Measurements from ENCODE around the gene CARS1.

The CARS1 gene

DNA sequence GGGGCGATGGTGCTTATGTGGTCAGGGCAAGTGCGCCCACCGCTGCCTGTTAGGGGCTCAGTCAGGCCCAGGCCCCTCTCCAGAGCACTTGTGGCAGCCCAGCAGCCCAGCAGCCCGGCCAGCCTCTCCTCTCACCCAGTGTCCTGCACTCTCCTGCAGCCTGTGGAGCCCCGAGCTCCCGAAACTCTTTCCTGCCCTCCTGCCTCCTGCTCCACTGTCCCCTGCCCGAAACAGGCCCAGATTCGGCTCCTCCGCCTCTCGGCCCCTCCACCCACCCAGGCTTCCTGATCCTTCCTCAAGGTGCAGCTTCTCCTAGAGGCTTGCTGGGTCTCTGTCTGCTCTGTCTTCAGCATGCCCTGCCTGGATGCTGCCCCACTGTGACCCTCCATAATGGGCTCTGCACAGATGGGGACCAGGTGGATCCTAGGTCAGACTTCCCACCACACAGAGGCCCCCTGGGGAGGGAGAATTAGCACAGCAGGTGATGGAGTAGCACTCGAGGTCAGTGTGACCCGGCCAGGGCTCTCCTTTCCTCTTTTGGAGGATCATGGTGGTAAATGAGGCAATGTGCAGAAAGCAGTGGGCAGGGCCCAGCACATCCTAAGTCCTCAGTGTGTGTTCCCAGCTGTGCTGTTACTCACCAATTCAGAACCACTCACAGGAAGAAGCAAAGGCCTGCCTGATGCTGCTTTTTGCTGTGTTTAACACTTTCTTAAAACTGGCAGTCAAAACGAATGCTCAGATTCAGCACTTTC lies 46.5 kb downstream of the CARS1 start:
- H3K4me3 ChIP-seq (ENCODE audit: low read length) = no peak overlapping the region
- no peaks in the 10 kb centered on the region for H3K9me3 ChIP-seq (replicated peaks; ENCODE audit: low read length)
- H3K36me3 ChIP-seq (ENCODE audit: insufficient read depth, low read length) = peaks cover 78% of the 10 kb centered on the region
- H3K27me3 ChIP-seq (ENCODE audit: control insufficient read depth, insufficient read depth, low read length) = no peaks in the 10 kb centered on the region
- peaks cover 23% of the 10 kb centered on the region for H3K4me1 ChIP-seq (ENCODE audit: control insufficient read depth, insufficient read depth, low read length)
- no peak overlapping the region for H3K4me2 ChIP-seq (ENCODE audit: low read length)
- no peak overlapping the region for H3K9ac ChIP-seq (ENCODE audit: low read depth, low read length)

DNA sequence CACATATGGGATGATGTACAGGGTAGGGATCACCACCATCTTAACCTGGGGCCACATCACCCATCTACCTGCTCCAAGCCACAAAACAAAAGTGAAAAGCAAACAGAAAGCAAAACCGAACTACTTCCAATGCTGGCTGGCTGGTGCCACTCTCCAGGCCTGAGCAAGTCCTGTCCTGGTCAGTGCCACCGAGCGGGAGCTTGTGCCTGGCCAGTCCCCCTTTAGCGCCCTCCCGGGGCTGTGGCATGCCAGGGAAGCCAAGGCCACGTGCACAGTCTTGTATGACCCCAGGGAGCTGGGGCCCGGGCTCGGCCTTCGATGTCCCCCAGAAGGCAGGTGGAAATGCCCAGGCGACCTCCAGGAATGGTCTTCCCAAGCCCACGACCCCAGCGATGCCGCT lies 47.2 kb downstream of the CARS1 start:
- Histone ChIP-seq H3K4me1 (ENCODE audit: control insufficient read depth, insufficient read depth, low read length) (peaks cover 21% of the 10 kb centered on the region), H3K27me3 (ENCODE audit: control insufficient read depth, insufficient read depth, low read length) (no peaks in the 10 kb centered on the region), H3K9ac (ENCODE audit: low read depth, low read length) (no peak overlapping the region), H3K9me3 (replicated peaks; ENCODE audit: low read length) (no peaks in the 10 kb centered on the region), H3K4me3 (ENCODE audit: low read length) (no peak overlapping the region), H3K36me3 (ENCODE audit: insufficient read depth, low read length) (peaks cover 74% of the 10 kb centered on the region), H3K4me2 (ENCODE audit: low read length) (no peak overlapping the region)

- Histone ChIP-seq H3K4me3 (ENCODE audit: low read length) (no peak overlapping the region), H3K36me3 (ENCODE audit: insufficient read depth, low read length) (peaks cover 71% of the 10 kb centered on the region), H3K4me2 (ENCODE audit: low read length) (no peak overlapping the region), H3K9me3 (replicated peaks; ENCODE audit: low read length) (no peaks in the 10 kb centered on the region), H3K9ac (ENCODE audit: low read depth, low read length) (no peak overlapping the region), H3K27me3 (ENCODE audit: control insufficient read depth, insufficient read depth, low read length) (no peaks in the 10 kb centered on the region), H3K4me1 (ENCODE audit: control insufficient read depth, insufficient read depth, low read length) (peaks cover 16% of the 10 kb centered on the region)
These were observed 47.7 kb downstream of the CARS1 start for GRCh38 chr11:3009481-3009880.

- H3K4me1 ChIP-seq (ENCODE audit: control insufficient read depth, insufficient read depth, low read length) = peaks cover 10% of the 10 kb centered on the region
- H3K36me3 ChIP-seq (ENCODE audit: insufficient read depth, low read length) = peaks cover 72% of the 10 kb centered on the region
- no peak overlapping the region for H3K9ac ChIP-seq (ENCODE audit: low read depth, low read length)
- H3K9me3 ChIP-seq (replicated peaks; ENCODE audit: low read length) = no peaks in the 10 kb centered on the region
- H3K27me3 ChIP-seq (ENCODE audit: control insufficient read depth, insufficient read depth, low read length) = no peaks in the 10 kb centered on the region
- no peak overlapping the region for H3K4me3 ChIP-seq (ENCODE audit: low read length)
- no peak overlapping the region for H3K4me2 ChIP-seq (ENCODE audit: low read length)
These were observed 48.4 kb downstream of the CARS1 start for GRCh38 chr11:3008746-3009336.

DNA sequence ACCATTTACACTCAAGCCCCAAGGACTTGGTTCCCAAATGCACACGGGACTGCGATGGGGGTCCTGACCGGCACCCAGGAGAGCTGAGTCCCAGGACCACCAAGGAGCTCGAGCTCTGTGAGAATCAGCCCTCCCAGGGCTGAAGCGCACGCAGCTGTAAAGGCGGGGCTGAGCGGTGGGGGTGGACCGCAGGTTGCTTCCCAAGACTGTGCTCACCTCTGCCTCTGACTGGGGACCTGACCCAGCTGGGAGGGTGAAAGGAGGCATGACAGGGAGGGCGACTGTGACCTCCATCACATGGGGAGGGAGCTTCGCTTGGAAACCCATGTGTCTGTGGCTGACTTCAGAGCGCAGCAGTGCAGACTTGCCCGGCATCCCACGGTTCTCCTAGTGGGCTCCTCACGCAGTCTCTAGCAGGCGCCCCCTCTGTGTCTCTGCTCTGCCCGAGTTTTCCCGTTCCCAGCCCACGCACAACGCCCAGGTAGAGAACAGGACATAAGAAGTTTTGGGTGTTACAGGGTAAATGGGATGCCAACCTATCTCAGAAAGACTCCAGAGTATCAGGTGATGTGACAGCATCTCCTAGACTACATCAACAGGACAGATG lies 49.7 kb downstream of the CARS1 start:
- no peak overlapping the region for H3K4me3 ChIP-seq (ENCODE audit: low read length)
- no peak overlapping the region for H3K4me2 ChIP-seq (ENCODE audit: low read length)
- no peak overlapping the region for H3K9ac ChIP-seq (ENCODE audit: low read depth, low read length)
- no peaks in the 10 kb centered on the region for H3K9me3 ChIP-seq (replicated peaks; ENCODE audit: low read length)
- peaks cover 82% of the 10 kb centered on the region for H3K36me3 ChIP-seq (ENCODE audit: insufficient read depth, low read length)
- H3K27me3 ChIP-seq (ENCODE audit: control insufficient read depth, insufficient read depth, low read length) = no peaks in the 10 kb centered on the region
- no peaks in the 10 kb centered on the region for H3K4me1 ChIP-seq (ENCODE audit: control insufficient read depth, insufficient read depth, low read length)

DNA sequence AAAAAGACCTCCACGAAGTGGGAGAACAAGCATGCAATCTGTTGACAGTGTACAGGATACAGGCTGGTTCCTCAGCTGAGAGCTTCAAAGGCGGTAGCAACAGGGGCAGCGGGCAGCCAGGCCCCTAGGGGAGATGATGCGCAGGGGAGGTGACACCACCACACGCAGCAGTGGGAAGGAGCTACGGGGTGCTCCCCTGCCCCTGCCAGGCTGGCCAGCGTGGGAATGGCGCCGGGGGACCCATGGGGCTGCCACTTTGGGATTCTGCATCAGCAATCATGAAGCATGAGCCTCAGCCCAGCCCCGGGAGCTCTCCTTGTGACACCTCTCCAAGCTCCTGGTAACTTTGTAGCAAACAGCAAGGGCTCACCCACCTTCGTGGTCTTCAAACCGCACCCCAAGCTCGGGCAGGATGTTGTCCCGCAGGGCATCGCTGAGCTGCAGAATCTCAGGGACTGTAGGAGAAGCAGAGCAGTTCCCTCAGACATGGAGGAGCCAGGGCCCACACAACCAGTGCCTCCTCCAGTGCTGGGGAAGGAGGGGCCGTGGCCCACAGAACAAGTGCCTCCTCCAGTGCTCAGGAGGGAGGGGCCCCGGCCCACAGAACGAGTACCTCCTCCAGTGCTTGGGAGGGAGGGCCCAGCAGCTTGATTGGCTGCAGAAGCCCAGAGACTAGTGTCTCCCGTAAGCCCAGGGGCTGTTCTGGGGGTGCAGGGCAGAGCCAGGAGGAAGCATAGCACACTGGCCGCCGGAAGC lies 50.5 kb downstream of the CARS1 start:
- Histone ChIP-seq H3K36me3 (ENCODE audit: insufficient read depth, low read length) (peaks cover 82% of the 10 kb centered on the region), H3K4me2 (ENCODE audit: low read length) (no peak overlapping the region), H3K4me3 (ENCODE audit: low read length) (no peak overlapping the region), H3K9me3 (replicated peaks; ENCODE audit: low read length) (no peaks in the 10 kb centered on the region), H3K4me1 (ENCODE audit: control insufficient read depth, insufficient read depth, low read length) (peaks cover 1% of the 10 kb centered on the region), H3K9ac (ENCODE audit: low read depth, low read length) (no peak overlapping the region), H3K27me3 (ENCODE audit: control insufficient read depth, insufficient read depth, low read length) (no peaks in the 10 kb centered on the region)

GRCh38 chr11:3004481-3004880 lies 52.7 kb downstream of the CARS1 start:
- H3K9me3 ChIP-seq (replicated peaks; ENCODE audit: low read length) = no peaks in the 10 kb centered on the region
- H3K4me1 ChIP-seq (ENCODE audit: control insufficient read depth, insufficient read depth, low read length) = peaks cover 19% of the 10 kb centered on the region
- H3K36me3 ChIP-seq (ENCODE audit: insufficient read depth, low read length) = peaks cover 84% of the 10 kb centered on the region
- no peak overlapping the region for H3K9ac ChIP-seq (ENCODE audit: low read depth, low read length)
- no peaks in the 10 kb centered on the region for H3K27me3 ChIP-seq (ENCODE audit: control insufficient read depth, insufficient read depth, low read length)
- no peak overlapping the region for H3K4me2 ChIP-seq (ENCODE audit: low read length)
- no peak overlapping the region for H3K4me3 ChIP-seq (ENCODE audit: low read length)

- Histone ChIP-seq H3K4me3 (ENCODE audit: low read length) (no peak overlapping the region), H3K4me1 (ENCODE audit: control insufficient read depth, insufficient read depth, low read length) (peaks cover 19% of the 10 kb centered on the region), H3K4me2 (ENCODE audit: low read length) (no peak overlapping the region), H3K9me3 (replicated peaks; ENCODE audit: low read length) (no peaks in the 10 kb centered on the region), H3K36me3 (ENCODE audit: insufficient read depth, low read length) (peaks cover 79% of the 10 kb centered on the region), H3K9ac (ENCODE audit: low read depth, low read length) (no peak overlapping the region), H3K27me3 (ENCODE audit: control insufficient read depth, insufficient read depth, low read length) (no peaks in the 10 kb centered on the region)
These were observed 53.6 kb downstream of the CARS1 start for GRCh38 chr11:3003396-3004231.

DNA sequence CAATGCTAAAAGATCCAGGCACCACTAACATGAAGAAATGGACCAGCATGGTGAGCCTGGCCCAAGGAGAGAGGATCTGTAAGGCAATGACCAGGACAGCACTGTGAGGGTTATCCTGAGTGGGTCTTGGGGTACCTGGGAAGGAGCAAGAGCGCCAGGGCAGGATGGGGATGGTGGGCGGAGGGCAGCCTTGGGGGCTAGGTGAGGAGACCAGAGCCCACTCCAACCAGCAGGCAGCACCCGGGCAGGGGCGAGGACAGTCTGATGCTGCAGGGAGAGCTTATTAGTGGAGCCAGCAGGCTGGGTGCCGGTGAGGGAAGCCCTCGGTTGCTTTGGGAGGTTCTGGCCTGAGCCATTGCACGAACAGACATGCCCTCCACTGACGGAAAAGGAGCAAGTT lies 54.4 kb downstream of the CARS1 start:
- Histone ChIP-seq H3K4me3 (ENCODE audit: low read length) (no peak overlapping the region), H3K4me1 (ENCODE audit: control insufficient read depth, insufficient read depth, low read length) (peaks cover 19% of the 10 kb centered on the region), H3K9me3 (replicated peaks; ENCODE audit: low read length) (no peaks in the 10 kb centered on the region), H3K4me2 (ENCODE audit: low read length) (no peak overlapping the region), H3K36me3 (ENCODE audit: insufficient read depth, low read length) (peaks cover 75% of the 10 kb centered on the region), H3K9ac (ENCODE audit: low read depth, low read length) (no peak overlapping the region), H3K27me3 (ENCODE audit: control insufficient read depth, insufficient read depth, low read length) (no peaks in the 10 kb centered on the region)

DNA sequence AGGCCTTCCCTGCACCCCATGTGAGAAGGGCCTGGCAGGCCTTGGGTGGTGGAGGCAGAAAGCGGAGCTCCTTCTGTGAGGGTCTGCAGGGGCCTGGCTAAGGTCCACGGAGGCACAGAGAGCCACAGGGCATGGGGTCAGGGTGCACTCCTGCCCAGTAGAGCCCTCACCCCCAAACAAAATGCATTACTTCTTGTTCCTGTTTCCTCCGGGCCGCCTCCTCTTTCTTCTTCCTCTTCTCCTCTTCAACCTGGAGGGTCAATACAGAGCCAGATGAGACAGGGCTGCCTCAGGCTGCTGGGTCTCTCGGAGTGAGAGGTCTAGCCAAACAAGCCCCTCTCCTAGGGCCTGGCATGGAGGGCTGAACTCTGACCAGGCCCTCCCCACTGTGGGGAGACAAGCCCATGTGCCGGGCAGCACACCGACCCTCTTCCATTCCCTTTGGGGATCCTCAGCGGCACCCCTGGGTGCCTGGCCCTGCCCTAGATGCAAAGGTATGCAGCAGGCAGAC lies 54.8 kb downstream of the CARS1 start:
- Histone ChIP-seq H3K27me3 (ENCODE audit: control insufficient read depth, insufficient read depth, low read length) (no peaks in the 10 kb centered on the region), H3K36me3 (ENCODE audit: insufficient read depth, low read length) (peaks cover 71% of the 10 kb centered on the region), H3K4me2 (ENCODE audit: low read length) (no peak overlapping the region), H3K4me1 (ENCODE audit: control insufficient read depth, insufficient read depth, low read length) (peaks cover 19% of the 10 kb centered on the region), H3K4me3 (ENCODE audit: low read length) (no peak overlapping the region), H3K9ac (ENCODE audit: low read depth, low read length) (no peak overlapping the region), H3K9me3 (replicated peaks; ENCODE audit: low read length) (no peaks in the 10 kb centered on the region)
